HG02759 (cell line): ENCODE results near the gene ZC3H4.
A peak's percentile ranks its signal among the peaks of the same experiment; 100 is the strongest.
"Not testable (repeated sequence)": the region's sequence is repeated elsewhere in the genome, so short reads cannot be mapped to it uniquely, and the experiment has no call there.

ENCODE experiments used
- ATAC-seq: cut with Tn5 transposase; IDR thresholded peaks from one replicate; pipeline ENCODE4 v1.9.1; 2021; ENCODE audit warnings: mild to moderate bottlenecking, moderate library complexity; ENCODE audit not compliant: unreplicated experiment

The ZC3H4 gene

GRCh38 chr19:47112997-47113849, at the start of gene ZC3H4:
TSS of gene ZC3H4 (minus strand) at chr19:47113776. CDS start at chr19:47112584, 1,192 bp downstream.
- ATAC-seq, result peak; percentile 86

- ATAC-seq, result no peak
These were observed 48.4 kb upstream of the ZC3H4 start for GRCh38 chr19:47161876-47162489.

- ATAC-seq, result no peak
These were observed 45.4 kb upstream of the ZC3H4 start for GRCh38 chr19:47158879-47159503.

- ATAC-seq, result no peak
These were observed 44.8 kb upstream of the ZC3H4 start for GRCh38 chr19:47158367-47158791.

DNA sequence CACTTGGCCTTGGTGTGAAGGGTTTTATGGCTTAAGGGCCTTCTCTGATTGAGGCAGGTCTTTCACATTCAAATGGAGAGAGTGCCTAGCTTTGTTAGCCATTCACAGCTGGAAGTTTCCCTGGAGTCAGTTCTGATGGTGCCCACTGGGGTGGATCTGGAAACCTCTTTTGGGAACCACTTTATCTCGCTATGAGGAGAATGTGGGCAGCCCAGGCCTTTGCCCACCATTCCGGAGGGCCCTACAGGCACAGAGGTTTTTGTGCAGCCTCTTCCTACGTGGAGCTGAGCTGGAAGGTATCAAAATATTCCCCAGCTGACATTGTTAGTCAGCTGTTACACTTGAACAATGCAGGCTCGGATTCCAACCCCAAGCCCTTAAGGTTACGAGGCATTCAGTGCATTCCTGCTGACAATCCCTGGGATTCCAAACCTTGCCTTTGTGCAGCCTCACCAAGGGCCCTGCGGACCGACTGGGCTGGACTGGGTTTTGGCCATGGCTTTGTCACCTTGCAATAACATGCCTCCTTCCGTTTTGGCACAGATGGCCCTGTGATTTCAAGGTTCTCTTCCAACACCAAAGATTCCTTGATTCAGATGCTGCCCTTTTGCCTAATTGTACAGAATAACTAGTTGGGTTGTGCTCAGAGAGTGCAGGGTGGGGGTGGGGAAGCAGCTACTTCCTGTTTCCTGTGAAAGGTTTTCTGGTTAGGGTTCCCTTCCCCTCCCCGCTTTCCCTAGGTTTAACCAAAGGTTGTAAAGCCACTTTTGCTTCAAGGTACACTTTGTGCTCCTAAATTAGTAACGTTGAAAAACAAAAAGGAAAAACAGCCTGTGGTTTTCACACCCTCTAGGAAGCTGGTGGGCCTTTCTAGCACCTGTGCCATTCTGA, 44.1 kb upstream of the ZC3H4 start:
- ATAC-seq, result no peak

- no peak for ATAC-seq
These were observed 43.4 kb upstream of the ZC3H4 start for GRCh38 chr19:47156861-47157430.

DNA sequence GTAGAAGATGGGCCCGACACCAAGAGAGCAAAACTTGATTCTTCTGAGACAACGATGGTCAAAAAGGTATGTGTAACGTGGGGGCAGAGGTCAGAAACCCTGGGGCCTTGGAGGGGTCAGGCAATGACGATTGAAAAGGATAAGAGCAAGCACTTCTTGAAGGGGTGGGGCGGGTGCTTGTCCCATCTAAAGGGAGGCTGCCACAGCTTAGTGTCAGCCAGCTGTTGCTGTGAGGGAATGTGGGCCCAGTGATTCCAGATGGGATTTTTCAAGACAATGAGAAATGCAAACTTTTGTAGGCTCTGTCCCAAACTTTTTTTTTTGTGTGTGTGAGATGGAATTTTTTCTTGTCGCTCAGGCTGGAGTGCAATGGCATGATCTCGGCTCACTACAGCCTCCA, 41.6 kb upstream of the ZC3H4 start:
- no peak for ATAC-seq

- no peak for ATAC-seq
These were observed 39.7 kb upstream of the ZC3H4 start for GRCh38 chr19:47153266-47153665.

- ATAC-seq, result no peak
These were observed 39.1 kb upstream of the ZC3H4 start for GRCh38 chr19:47152632-47153031.

GRCh38 chr19:47152205-47152604, 38.6 kb upstream of the ZC3H4 start:
- ATAC-seq, result no peak

- no peak for ATAC-seq
These were observed 38.1 kb upstream of the ZC3H4 start for GRCh38 chr19:47151627-47152026.

- ATAC-seq, result no peak
These were observed 33.3 kb upstream of the ZC3H4 start for GRCh38 chr19:47146920-47147319.

- no peak for ATAC-seq
These were observed 32.3 kb upstream of the ZC3H4 start for GRCh38 chr19:47145639-47146486.

- no peak for ATAC-seq
These were observed 31.1 kb upstream of the ZC3H4 start for GRCh38 chr19:47144630-47145029.

GRCh38 chr19:47143322-47144073, 29.9 kb upstream of the ZC3H4 start:
- no peak for ATAC-seq

- ATAC-seq, result no peak
These were observed 29.2 kb upstream of the ZC3H4 start for GRCh38 chr19:47142779-47143178.

DNA sequence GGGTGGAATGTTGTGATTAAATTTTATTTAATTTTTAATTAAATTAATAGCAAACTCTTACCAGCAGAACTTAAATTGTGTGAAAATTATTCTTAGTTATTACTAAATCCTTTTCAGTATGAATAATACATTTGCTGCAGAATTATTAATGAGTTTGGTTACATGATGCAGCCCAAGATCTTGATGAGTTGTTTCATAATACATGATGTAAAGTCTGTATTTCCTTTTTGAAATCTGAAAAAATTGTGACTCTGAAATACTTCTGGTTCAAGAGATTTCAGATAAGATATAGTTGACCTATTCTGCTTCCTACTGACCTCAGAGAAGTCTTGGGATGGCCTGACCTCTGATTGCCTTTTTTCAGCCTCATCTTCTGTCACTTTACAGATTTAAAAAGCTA, 28.1 kb upstream of the ZC3H4 start:
- ATAC-seq, result no peak

GRCh38 chr19:47141252-47141651, 27.7 kb upstream of the ZC3H4 start:
- not testable (repeated sequence) for ATAC-seq

DNA sequence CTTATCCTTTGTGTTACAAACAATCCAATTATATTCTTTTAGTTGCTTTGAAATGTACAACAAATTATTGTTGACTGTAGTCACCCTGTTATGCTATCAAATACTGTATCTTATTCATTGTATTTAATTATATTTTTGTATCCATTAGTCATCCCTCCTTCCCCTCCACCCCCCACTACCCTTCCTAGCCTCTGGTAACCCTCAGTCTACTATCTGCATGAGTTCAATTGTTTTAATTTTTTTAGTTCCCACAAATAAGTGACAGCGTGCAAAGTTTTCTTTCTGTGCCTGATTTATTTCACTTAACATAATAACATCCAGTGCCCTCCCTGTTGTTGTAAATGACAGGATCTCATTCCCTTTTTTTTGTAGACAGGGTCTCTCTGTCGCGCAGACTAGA, 21.6 kb upstream of the ZC3H4 start:
- ATAC-seq, result no peak
